MG63 (cell line): ENCODE measurements around the gene NT5C2. TPM values are rescaled to one million over a fixed set of nuclear protein-coding genes. Genes with fewer than 3 reads are reported as not detected.
"Not testable (repeated sequence)": the region's sequence is repeated elsewhere in the genome, so short reads cannot be mapped to it uniquely, and the experiment has no call there.

Experiments used
- DNase-seq: peaks from one replicate; pipeline ENCODE4 v3.0.0-alpha.2; 2020
- H3K27me3 ChIP-seq: fragments of 250-450 bp; sonication (Bioruptor Pico); 2 replicates; pipeline ENCODE4 v1.5.1; 2020; ENCODE audit warnings: mild to moderate bottlenecking, moderate library complexity
- H3K36me3 ChIP-seq: fragments of 250-450 bp; sonication (Bioruptor Pico); 2 replicates; pipeline ENCODE4 v1.5.1; 2020; ENCODE audit warnings: mild to moderate bottlenecking, moderate library complexity
- H3K4me3 ChIP-seq: fragments of 250-450 bp; sonication (Bioruptor Pico); 2 replicates; pipeline ENCODE4 v1.5.1; 2020; ENCODE audit warnings: mild to moderate bottlenecking, moderate library complexity
- H3K9me3 ChIP-seq: fragments of 250-450 bp; sonication (Bioruptor Pico); 2 replicates; pipeline ENCODE4 v1.5.1; 2020; ENCODE audit warnings: mild to moderate bottlenecking, moderate library complexity
- total RNA-seq: library from RNA; depleted of rRNA; stranded (reverse); fragments of >200 nt; shearing (Covaris generic); gene quantifications from 2 replicates; pipeline ENCODE4 v1.2.3, GENCODE V29; 2014; ENCODE audit warnings: low replicate concordance

The NT5C2 gene
- total RNA-seq, 1 experiment from 2014 or later = 9.9 TPM

- H3K36me3 ChIP-seq, H3K9me3 ChIP-seq, H3K4me3 ChIP-seq, DNase-seq, H3K27me3 ChIP-seq: not testable (repeated sequence)
Observed at GRCh38 chr10:103206715-103207114, 13.6 kb upstream of the NT5C2 start.

- not testable (repeated sequence) for H3K9me3 ChIP-seq, H3K27me3 ChIP-seq, DNase-seq, H3K36me3 ChIP-seq, H3K4me3 ChIP-seq
Observed at GRCh38 chr10:103205401-103205800, 12.3 kb upstream of the NT5C2 start.

- H3K4me3 ChIP-seq = no peak overlapping the region
- peaks cover 2% of the 10 kb centered on the region; the same call in 1 of the 2 replicates for H3K9me3 ChIP-seq
- H3K36me3 ChIP-seq = no peaks in the 10 kb centered on the region
- H3K27me3 ChIP-seq = no peaks in the 10 kb centered on the region
- DNase-seq = no peak
Observed at GRCh38 chr10:103204353-103205255, 11.5 kb upstream of the NT5C2 start.

DNA sequence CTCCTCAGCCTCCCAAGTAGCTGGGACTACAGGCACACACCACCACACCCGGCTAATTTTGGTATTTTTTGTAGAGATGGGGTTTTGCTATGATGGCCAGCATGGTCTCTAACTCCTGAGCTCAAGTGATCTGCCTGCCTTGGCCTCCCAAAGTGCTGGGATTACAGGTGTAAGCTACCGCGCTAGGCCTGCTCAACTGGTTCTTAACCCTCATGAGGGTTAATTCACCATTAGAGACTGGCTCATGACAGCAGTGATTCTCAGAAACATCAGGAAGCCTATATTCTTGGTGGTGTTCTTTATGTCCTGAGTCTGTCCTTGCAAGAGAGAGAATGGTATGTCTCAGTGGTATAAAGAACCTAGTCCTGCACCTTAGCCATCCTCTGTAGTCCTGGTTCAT lies 10.4 kb upstream of the NT5C2 start:
- no peaks in the 10 kb centered on the region for H3K27me3 ChIP-seq
- no peaks in the 10 kb centered on the region for H3K36me3 ChIP-seq
- no peak for DNase-seq
- no peaks in the 10 kb centered on the region for H3K9me3 ChIP-seq
- no peak overlapping the region for H3K4me3 ChIP-seq

DNA sequence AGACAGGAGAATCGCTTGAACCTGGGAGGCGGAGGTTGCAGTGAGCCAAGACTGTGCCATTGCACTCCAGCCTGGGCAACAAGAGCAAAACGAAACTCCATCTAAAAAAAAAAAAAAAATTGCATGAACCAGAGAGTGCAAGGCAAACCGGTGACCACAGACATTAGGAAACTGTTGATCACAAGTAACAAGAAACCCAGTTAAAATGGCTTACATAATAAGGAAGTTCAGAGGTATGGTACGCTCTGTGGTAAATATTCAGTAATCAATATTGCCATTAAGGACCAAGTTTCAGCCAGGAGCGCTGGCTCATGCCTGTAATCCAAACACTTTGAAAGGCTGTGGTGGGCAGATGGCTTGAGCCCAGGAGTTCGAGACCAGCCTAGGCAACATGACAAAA lies 9.2 kb upstream of the NT5C2 start:
- Histone ChIP-seq H3K9me3 (no peaks in the 10 kb centered on the region), H3K4me3 (no peak overlapping the region), H3K36me3 (no peaks in the 10 kb centered on the region), H3K27me3 (no peaks in the 10 kb centered on the region)
- DNase-seq = no peak

DNA sequence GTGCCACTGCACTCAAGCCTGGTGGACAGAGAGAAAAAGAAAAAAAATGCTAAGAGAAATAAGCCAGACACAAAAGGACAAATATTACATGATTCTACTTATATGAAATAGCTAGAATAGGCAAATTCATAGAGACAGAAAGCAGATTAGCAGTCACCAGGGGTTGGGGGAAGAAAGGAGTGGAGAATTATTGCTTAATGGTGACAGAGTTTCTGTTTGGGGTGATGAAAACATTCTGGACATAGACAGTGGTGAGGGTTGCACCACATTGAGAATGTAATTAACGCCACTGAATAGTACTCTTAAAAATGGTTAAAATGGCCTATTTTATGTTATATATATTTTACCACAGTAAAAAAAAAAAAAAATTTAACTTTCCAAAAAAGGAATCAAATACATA lies 6.4 kb upstream of the NT5C2 start:
- Histone ChIP-seq H3K4me3 (no peak overlapping the region), H3K9me3 (no peaks in the 10 kb centered on the region), H3K36me3 (no peaks in the 10 kb centered on the region), H3K27me3 (no peaks in the 10 kb centered on the region)
- no peak for DNase-seq

DNA sequence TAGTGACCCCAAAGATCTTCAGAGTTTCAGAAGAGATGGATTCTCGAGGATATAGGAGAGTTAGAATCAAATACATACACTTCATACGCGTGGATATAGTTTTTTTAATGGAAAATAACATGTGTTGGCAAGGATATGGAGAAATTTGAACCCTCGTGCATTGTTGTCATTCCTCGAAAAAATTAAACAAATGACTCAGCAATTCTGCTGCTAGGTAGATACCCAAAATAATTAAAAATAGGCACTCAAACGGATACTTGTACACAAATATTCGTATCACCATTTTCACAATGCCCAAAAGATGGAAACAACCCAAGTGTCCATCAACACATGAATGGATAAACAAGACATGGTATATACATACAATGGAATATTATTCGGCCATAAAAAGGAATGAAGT lies 5.6 kb upstream of the NT5C2 start:
- no peaks in the 10 kb centered on the region for H3K27me3 ChIP-seq

GRCh38 chr10:103197903-103198302 lies 4.8 kb upstream of the NT5C2 start:
- Histone ChIP-seq H3K27me3 (no peaks in the 10 kb centered on the region), H3K4me3 (no peak overlapping the region), H3K9me3 (no peaks in the 10 kb centered on the region), H3K36me3 (no peaks in the 10 kb centered on the region)
- no peak for DNase-seq

More for the DNA sequence above, 5.6 kb upstream of the NT5C2 start:
- no peaks in the 10 kb centered on the region for H3K36me3 ChIP-seq
- H3K9me3 ChIP-seq = no peaks in the 10 kb centered on the region
- H3K4me3 ChIP-seq = no peak overlapping the region
- DNase-seq = no peak

GRCh38 chr10:103197174-103197573 lies 4.1 kb upstream of the NT5C2 start:
- Histone ChIP-seq H3K36me3 (peaks cover 5% of the 10 kb centered on the region), H3K9me3 (no peaks in the 10 kb centered on the region), H3K4me3 (no peak overlapping the region), H3K27me3 (no peaks in the 10 kb centered on the region)
- DNase-seq = peak; percentile 76

- Histone ChIP-seq H3K4me3 (no peak overlapping the region), H3K27me3 (no peaks in the 10 kb centered on the region), H3K36me3 (peaks cover 7% of the 10 kb centered on the region), H3K9me3 (no peaks in the 10 kb centered on the region)
- no peak for DNase-seq
Observed at GRCh38 chr10:103196516-103196915, 3.4 kb upstream of the NT5C2 start.

DNA sequence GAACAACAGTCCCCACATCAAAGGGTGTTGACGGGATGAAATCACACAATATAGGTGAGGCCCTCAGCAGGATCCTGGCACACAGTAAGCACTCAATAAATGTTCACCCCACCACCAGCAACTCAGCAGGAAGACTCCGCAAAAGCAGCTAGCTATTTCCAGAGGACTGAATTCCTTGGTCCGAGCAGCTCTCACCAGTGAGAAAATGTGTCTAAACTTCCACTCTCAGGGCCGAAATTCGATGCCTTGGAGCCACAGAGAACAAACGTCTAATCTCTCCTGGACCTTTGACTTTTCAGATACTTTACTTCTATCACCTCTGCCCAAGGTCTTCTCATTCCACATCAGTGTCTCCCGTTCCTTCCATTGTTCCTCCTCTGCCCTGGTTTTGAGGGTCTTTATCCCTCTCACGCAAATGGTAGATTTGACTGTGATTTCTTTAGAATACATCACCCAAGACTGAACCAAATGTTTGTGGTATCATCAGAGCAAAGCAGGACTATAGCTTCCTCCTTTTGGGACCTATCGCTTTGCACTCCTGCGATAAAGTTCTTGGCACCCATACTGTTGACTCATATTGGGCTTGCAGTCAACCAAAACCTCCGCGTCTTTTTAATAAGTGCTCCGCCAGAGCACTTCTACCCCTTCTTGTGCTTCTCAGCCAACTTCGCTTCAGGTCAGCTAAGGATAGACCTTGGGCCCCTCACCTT lies 903 bp upstream of the NT5C2 start:
- no peaks in the 10 kb centered on the region for H3K9me3 ChIP-seq
- no peaks in the 10 kb centered on the region for H3K27me3 ChIP-seq
- peaks cover 14% of the 10 kb centered on the region for H3K36me3 ChIP-seq
- no peak overlapping the region; the same call in 1 of the 2 replicates for H3K4me3 ChIP-seq
- DNase-seq = peak; percentile 33

DNA sequence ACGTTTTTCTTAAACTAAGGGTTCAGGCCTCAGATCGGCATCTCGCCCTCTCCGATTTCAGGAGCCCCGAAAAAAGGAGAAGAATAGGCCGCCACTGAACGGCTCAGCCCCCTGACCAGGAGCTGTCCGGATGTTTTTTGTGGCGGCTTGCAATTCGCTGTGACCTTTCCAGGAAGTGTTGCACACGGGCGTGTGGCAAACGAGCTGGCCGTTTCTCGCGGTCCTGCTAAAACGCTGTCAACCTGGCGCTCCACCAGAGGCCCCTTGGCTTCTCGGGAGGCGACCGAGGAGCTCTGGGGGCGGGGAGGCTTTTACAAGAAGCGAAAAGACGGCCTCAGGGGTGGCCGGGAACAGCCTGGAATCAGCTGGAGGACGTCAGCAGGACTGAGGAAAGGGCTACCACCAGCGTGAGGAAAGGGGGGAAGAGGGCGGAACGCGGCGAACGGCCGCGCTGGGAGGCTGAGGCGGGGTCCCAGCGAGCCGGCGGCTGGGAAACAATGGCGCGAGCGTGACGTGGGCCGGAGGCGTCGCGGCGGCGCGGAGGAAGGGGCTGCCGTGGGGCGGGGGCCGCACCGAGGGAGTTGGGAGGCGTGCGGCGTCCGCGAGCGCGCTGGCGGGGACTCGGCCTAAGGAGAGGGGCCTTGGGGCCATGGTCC lies 493 bp downstream of the NT5C2 start:
- H3K4me3 ChIP-seq = peak overlapping the region; percentile 96
- DNase-seq = peak; percentile 76
- peaks cover 19% of the 10 kb centered on the region for H3K36me3 ChIP-seq
- H3K27me3 ChIP-seq = no peaks in the 10 kb centered on the region
- no peaks in the 10 kb centered on the region for H3K9me3 ChIP-seq

DNA sequence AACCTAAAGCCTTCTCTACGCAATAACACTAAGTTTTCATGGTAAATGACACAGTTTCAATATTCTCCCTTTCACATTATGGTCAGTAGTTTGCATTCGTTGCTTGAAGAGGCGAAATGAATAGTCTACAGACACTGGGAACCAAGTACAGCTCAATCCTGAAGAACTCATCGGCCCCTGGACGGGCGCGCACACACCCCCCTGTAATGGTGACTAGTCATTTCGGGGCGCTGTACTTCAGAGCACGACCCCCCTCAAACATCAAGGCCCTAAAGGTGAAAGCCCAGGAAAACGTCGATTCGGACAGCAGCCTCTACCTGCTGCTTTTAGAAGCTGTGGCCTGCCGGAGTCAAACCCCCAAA lies 1.0 kb downstream of the NT5C2 start:
- H3K27me3 ChIP-seq = no peaks in the 10 kb centered on the region
- no peak for DNase-seq

DNA sequence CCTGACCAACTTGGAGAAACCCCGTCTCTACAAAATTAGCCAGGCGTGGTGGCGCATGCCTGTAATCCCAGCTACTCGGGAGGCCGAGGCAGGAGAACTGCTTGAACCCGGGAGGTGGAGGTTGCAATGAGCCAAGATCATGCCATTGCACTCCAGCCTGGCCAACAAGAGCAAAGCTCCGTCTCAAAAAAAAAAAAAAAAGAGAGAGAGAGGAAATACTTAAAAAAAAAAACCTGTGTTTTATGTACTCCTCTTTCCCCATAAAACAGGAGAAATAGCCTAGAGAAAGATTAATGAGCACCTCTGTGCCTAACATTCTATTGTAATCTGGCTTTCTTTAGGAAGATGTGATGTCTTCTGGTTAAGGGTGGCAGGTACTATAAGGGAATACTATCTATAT lies 1.9 kb downstream of the NT5C2 start:
- Histone ChIP-seq H3K36me3 (peaks cover 23% of the 10 kb centered on the region), H3K4me3 (peak overlapping the region; percentile 96; the same call in 1 of the 2 replicates)
- DNase-seq = not testable (repeated sequence)

More for the DNA sequence above, 1.0 kb downstream of the NT5C2 start:
- no peaks in the 10 kb centered on the region for H3K9me3 ChIP-seq
- peak overlapping the region; percentile 96 for H3K4me3 ChIP-seq
- peaks cover 19% of the 10 kb centered on the region for H3K36me3 ChIP-seq

DNA sequence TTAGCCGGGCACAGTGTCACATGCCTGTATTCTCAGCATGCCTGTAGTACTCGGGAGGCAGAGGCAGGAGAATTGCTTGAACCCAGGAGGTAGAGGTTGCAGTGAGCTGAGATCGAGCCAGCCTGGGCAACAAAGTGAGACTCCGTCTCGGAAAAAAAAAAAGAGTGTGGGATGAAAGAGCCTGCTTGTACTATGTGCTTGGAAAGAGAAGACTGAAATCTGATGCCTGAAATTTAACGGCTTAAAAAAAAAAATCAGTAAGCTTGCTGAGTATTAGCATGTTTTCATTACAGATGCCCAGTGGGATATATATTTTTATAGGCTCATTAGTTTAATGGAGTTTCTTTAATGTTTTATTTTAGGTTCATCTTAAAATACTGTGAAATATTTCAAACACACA lies 4.2 kb downstream of the NT5C2 start:
- Histone ChIP-seq H3K4me3 (no peak overlapping the region), H3K9me3 (no peaks in the 10 kb centered on the region), H3K27me3 (no peaks in the 10 kb centered on the region), H3K36me3 (peaks cover 34% of the 10 kb centered on the region)
- no peak for DNase-seq

More for the DNA sequence above, 1.9 kb downstream of the NT5C2 start:
- H3K9me3 ChIP-seq, H3K27me3 ChIP-seq: not testable (repeated sequence)

- H3K9me3 ChIP-seq = no peaks in the 10 kb centered on the region
- no peak overlapping the region for H3K4me3 ChIP-seq
- DNase-seq = no peak
- H3K36me3 ChIP-seq = peaks cover 27% of the 10 kb centered on the region
- H3K27me3 ChIP-seq = no peaks in the 10 kb centered on the region
Observed at GRCh38 chr10:103186128-103186527, 6.9 kb downstream of the NT5C2 start.

DNA sequence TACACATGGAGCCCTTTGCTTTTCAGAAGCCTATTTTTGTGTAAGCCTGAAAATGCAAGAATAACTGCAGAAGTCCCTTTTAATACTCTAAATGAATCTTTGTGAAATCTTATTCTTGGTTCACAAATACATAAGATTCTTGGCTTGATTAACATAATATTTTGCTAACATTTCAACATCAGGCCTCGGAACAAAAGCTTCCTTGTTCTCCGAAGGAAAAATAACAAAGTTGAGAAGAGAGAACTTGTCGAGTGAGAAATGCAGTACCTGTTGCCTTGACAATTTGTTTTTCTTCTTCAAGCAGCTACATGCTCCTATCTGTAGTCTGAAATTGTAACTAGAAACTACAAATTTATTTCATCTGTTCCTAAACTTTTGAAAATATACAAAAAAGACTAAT lies 8.5 kb downstream of the NT5C2 start:
- no peak for DNase-seq
- H3K4me3 ChIP-seq = no peak overlapping the region

More for the DNA sequence above, 8.5 kb downstream of the NT5C2 start:
- peaks cover 35% of the 10 kb centered on the region for H3K36me3 ChIP-seq
- no peaks in the 10 kb centered on the region for H3K9me3 ChIP-seq
- no peaks in the 10 kb centered on the region for H3K27me3 ChIP-seq
